Duodenal mucosa (tissue), 2 donors: ENCODE measurements around the gene ANO3.
"Not testable (repeated sequence)": the region's sequence is repeated elsewhere in the genome, so short reads cannot be mapped to it uniquely, and the experiment has no call there.

ENCODE experiments used
- H3K27ac ChIP-seq: one replicate; pipeline ENCODE4 v1.7.0; 2013; ENCODE audit warnings: low read depth, low read length
- H3K27me3 ChIP-seq, 2 donors: one replicate each; pipeline ENCODE4 v1.7.0; 2013; ENCODE audit warnings: low read length in 2 of 2, control low read depth in 1 of 2; ENCODE audit not compliant: insufficient read depth in 2 of 2, control insufficient read depth in 1 of 2
- H3K36me3 ChIP-seq, 2 donors: one replicate each; pipeline ENCODE4 v1.7.0; 2013; ENCODE audit warnings: low read length in 2 of 2, control low read depth in 1 of 2; ENCODE audit not compliant: insufficient read depth in 2 of 2, control insufficient read depth in 1 of 2
- H3K4me1 ChIP-seq, 2 donors: one replicate each; pipeline ENCODE4 v1.7.0; 2013; ENCODE audit warnings: low read length in 2 of 2, control low read depth in 1 of 2; ENCODE audit not compliant: insufficient read depth in 2 of 2, control insufficient read depth in 1 of 2
- H3K4me3 ChIP-seq, 2 donors: one replicate each; pipeline ENCODE4 v1.7.0; 2013; ENCODE audit warnings: low read length in 2 of 2, low read depth in 1 of 2
- H3K9ac ChIP-seq, 2 donors: one replicate each; pipeline ENCODE4 v1.7.0; 2013; ENCODE audit warnings: low read length in 2 of 2, low read depth in 1 of 2
- H3K9me3 ChIP-seq, 2 donors: one replicate each; pipeline ENCODE4 v1.7.0; 2013; ENCODE audit warnings: low read length in 2 of 2, control low read depth in 1 of 2; ENCODE audit not compliant: control insufficient read depth in 1 of 2

ANO3 gene

DNA sequence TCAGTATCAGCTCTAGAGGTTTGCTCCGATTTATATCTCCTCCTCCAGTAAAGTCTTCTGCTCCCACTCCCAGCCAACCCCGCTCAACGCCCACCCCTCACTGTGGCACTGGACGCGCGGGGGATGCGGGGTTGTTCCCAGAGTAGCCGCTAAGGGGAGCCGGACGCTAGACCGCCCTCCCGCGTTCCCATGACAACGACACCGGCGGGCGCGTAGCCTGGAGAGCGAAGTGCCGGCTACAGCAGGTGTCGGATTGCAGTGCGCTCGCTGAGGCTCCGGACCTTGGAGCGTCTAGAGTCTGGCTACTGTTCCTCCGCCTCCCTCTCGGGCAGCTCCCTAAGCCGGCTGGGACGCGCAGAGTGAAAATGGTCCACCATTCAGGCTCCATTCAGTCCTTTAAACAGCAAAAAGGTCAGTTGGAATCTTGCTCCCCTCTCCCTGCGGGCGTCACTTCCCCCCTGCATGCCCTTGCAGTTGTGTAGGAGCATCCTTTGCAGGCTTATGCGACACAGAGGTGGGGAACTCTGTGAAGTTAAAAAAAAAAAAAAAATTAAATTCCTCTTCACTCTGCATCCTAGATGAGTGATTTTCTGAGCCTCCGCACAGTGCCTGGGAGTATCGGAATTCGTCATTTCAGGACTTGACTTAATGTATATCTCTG lies at the start of gene ANO3:
Gene ANO3 (plus strand): TSS at position 220 of the 661 bp plus-strand sequence. CDS start 146 bp downstream, at position 366.
- Histone ChIP-seq H3K36me3 (no peaks in the 10 kb centered on the region), H3K27me3 (peaks cover 9% of the 10 kb centered on the region in 2 donors), H3K4me1 (no peaks in the 10 kb centered on the region), H3K9me3 (no peaks in the 10 kb centered on the region), H3K27ac (no peak within 1 kb of the TSS), H3K4me3 (no peak within 1 kb of the TSS), H3K9ac (no peak within 1 kb of the TSS)

DNA sequence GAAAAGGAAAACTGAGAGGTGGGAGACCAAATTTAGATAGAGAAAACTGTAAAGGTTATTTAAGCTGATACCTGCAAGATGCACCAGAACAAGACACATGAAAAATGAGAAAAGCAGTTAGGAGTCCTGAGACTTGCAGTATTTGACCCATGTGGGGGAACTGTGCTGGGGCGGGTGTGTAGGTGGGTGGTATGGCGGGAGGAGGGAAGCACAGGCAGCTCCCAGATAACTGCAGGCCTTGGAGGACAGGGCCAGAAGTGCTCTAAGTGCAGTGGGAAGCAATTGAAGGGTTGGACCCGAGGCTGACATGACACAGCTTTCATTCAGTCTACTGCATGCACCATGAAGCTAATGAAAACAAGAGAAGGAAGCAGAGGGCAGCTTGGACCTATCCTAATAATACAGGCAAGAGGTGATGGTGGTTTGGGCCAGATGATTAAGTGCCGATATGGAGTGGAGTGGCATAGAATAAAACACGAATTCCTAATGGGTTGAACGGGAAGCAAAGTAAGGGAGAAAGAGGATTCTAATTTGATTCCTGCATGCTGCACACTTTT lies 48.0 kb upstream of the ANO3 start:
- no peaks in the 10 kb centered on the region for H3K9me3 ChIP-seq
- H3K9ac ChIP-seq, result no peak overlapping the region
- no peak overlapping the region for H3K4me3 ChIP-seq
- H3K27ac ChIP-seq, result no peak overlapping the region
- H3K27me3 ChIP-seq, result no peaks in the 10 kb centered on the region
- no peaks in the 10 kb centered on the region for H3K4me1 ChIP-seq
- H3K36me3 ChIP-seq, result no peaks in the 10 kb centered on the region

DNA sequence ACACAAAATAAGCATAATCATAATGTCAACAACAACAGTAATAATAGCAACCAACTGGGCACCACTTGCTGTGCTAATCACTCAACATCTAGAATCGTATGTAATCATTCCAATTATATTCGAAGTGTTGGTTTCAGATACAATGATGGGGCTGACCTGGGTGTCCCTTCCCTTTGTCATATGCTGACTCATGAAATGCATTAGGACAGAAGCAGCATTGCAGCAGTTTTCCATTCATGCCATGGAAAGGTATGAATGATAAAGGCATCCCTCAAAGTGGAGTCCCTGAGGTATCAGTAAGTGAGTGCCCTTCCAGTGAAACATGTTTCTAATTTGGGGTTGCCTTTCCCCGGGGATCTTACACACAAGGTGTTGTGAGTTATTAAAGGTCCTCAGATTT lies 46.3 kb upstream of the ANO3 start:
- Histone ChIP-seq H3K27ac (no peak overlapping the region), H3K9ac (no peak overlapping the region), H3K36me3 (no peaks in the 10 kb centered on the region), H3K27me3 (no peaks in the 10 kb centered on the region), H3K4me1 (no peaks in the 10 kb centered on the region), H3K4me3 (no peak overlapping the region), H3K9me3 (no peaks in the 10 kb centered on the region)

DNA sequence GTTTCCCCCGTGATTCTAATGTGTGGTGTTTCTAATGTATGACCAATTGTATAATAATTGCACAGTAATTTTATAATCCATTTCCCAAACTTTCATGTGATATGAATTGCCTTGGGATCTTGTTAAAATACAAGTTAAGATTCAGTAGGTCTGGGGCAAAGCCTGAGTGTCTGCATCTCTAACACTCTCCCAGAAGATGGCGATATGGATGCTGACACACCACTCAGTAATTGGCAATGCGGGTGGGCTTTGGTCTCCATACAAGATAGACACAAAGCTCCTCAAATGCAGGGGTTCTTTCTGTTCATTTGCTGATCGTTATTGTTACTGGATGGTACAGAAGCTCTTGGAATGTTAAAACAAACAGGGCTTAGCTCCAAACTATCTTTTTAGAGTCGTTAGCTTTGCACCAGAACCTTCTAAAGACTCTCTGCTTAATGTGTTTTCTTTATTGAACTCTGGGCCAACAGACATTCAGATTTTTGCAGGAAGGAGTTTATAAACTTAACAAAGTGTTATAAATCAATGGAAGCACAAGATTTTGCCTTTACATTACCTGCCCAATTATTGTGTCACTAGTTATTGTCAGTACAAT lies 45.4 kb upstream of the ANO3 start:
- no peaks in the 10 kb centered on the region for H3K9me3 ChIP-seq
- H3K36me3 ChIP-seq, result no peaks in the 10 kb centered on the region
- H3K4me1 ChIP-seq, result no peaks in the 10 kb centered on the region
- H3K27me3 ChIP-seq, result no peaks in the 10 kb centered on the region
- H3K4me3 ChIP-seq, result no peak overlapping the region
- no peak overlapping the region for H3K27ac ChIP-seq
- no peak overlapping the region for H3K9ac ChIP-seq

DNA sequence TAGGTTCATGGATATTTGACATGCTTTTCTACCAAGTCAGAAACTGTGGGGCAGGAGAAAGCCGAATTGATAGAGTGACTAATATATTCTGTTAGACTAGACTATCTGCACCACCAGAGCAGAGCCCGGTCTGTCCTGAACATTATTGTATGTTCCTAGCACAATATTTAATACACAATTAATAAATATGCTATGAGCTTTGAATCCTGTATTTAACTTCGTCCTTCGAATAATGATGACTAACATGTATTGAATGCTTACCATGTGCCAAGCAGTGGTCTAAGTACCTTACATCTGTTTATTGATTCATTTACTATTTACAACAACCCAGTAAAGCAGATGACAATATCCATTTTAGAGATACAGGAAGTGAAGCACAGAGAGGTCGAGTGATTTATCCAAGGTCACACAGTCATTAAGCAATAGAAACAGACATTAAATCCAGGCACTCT lies 44.8 kb upstream of the ANO3 start:
- no peaks in the 10 kb centered on the region for H3K9me3 ChIP-seq
- H3K9ac ChIP-seq, result no peak overlapping the region
- H3K27ac ChIP-seq, result no peak overlapping the region
- no peaks in the 10 kb centered on the region for H3K4me1 ChIP-seq
- no peaks in the 10 kb centered on the region for H3K36me3 ChIP-seq
- no peak overlapping the region for H3K4me3 ChIP-seq
- no peaks in the 10 kb centered on the region for H3K27me3 ChIP-seq

DNA sequence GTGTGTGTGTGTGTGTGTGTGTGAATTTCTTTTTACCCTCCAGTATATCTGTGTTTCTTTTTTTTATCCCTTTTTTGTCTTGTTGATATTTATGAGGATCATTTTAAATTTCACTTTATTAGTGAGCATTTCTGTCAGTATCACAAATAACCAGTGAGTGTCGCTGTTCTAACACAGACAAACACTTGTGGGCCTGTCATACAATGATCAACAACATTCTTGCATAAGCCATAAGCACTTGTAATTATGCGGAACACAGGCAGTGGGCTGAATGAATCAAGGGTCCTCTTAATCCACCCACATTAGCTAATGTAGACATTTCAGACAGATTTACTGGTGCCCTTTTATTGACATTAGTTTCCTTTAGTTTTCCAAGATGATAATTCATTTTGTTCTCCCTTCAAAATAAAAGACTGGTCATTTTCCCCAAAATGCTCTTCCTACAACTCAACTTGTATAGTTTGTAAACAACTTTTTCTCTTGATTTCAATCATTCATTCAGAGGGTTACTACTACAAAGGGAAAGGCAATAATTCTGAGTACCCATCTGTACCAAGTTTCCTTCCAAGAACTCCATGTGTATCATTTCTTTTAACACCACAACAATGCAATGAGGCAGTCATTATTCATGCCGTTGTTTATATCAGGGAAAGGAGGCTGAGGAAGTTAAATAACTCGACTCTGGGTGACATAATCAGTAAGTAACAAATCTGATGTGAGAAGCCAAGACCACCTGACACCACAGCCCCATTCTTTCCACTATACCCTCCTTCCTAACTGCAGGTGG lies 34.5 kb upstream of the ANO3 start:
- Histone ChIP-seq H3K27me3 (no peaks in the 10 kb centered on the region), H3K4me3 (no peak overlapping the region), H3K9me3 (no peaks in the 10 kb centered on the region), H3K36me3 (no peaks in the 10 kb centered on the region), H3K27ac (no peak overlapping the region), H3K4me1 (no peaks in the 10 kb centered on the region), H3K9ac (no peak overlapping the region)

DNA sequence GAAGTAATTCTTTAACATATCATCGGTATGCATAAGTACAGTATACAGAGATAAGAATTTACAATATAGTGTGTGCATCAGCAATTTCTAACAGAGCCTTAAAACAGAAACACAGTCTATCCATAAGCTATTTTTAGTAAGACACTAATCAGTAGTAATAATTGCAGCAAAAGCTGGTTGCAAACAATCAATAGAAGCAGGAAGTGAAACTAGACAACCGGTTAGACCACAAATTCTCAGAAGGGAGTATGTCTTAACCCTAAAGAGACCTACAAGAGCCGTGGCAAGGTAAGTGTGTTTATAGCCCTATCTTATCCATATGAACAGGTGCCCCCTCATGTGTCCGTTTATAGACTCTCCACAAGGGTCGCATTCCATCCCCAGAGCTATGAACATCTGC lies 15.6 kb upstream of the ANO3 start:
- H3K27ac ChIP-seq, H3K4me1 ChIP-seq, H3K36me3 ChIP-seq, H3K27me3 ChIP-seq, H3K9me3 ChIP-seq, H3K9ac ChIP-seq, H3K4me3 ChIP-seq: not testable (repeated sequence)

DNA sequence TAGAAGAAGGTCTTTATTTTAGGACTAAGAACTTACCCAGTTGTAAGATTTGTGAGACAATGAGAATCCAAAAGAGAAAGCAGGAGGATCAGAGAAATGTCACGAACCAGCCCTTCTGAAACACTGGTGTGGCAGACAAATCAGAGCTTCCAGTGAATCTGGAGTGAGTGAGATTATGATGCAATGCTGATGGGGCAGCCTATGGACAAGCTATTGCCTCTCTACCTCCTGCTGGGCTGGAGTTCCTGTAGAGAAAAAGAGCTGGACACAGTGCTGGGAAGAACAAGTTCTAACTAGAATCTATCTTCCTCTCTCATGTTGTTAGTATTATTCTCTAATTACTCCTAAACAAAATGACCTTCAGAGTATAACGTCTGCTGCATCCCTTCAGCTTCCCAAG lies 12.0 kb upstream of the ANO3 start:
- no peak overlapping the region for H3K4me3 ChIP-seq
- H3K36me3 ChIP-seq, result no peaks in the 10 kb centered on the region
- H3K4me1 ChIP-seq, result no peaks in the 10 kb centered on the region
- no peak overlapping the region for H3K27ac ChIP-seq
- H3K9me3 ChIP-seq, result no peaks in the 10 kb centered on the region
- no peak overlapping the region for H3K9ac ChIP-seq
- H3K27me3 ChIP-seq, result no peaks in the 10 kb centered on the region

DNA sequence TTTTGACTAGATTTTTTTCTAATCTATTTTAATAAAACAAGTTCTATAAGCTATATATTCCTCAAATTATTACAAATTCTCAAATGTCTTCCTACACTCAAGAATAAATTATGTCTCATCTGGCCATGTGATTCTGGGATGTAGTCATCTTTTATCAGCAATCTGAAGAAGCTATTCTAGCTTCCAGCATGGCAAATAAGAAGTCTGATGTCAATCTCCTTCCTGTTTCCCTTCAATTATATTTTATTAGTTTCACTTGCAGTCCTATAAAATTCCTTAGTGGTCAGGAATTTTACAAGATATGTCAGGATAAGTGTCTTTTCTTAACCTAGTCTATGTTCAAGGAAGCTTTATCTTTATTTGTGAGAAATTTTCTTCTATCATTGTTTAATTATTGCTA lies 10.4 kb upstream of the ANO3 start:
- Histone ChIP-seq H3K27ac (no peak overlapping the region), H3K4me3 (no peak overlapping the region), H3K4me1 (no peaks in the 10 kb centered on the region), H3K36me3 (no peaks in the 10 kb centered on the region), H3K9me3 (no peaks in the 10 kb centered on the region), H3K9ac (no peak overlapping the region), H3K27me3 (no peaks in the 10 kb centered on the region)
